B cell (primary cell): ENCODE measurements around the gene DDX54. TPM values are rescaled to one million over a fixed set of nuclear protein-coding genes. Genes with fewer than 3 reads are reported as not detected.

Experiments
- ATAC-seq: fragments of 200-7000 bp; cut with Tn5 transposase; one replicate; pipeline ENCODE4 v1.10.0; 2021; ENCODE audit warnings: low read depth, mild to moderate bottlenecking, moderate number of reproducible peaks, moderate library complexity
- CTCF ChIA-PET: fragments of 350-600 bp; sonication (Branson Sonifier 250); formaldehyde crosslinking; loops from one replicate; lab custom pipeline; 2021; ENCODE audit warnings: antibody characterized with exemption, inconsistent platforms; lab: Charles Lee
- POLR2A ChIA-PET: fragments of 350-600 bp; sonication (Branson Sonifier 250); formaldehyde crosslinking; loops from one replicate; lab custom pipeline; 2021; ENCODE audit warnings: antibody characterized with exemption; lab: Charles Lee
- DNase-seq: peaks from one replicate; pipeline ENCODE4 v3.0.0; 2013
- H2AFZ ChIP-seq: 2 replicates; pipeline ENCODE4 v1.6.1; 2012; ENCODE audit warnings: mild to moderate bottlenecking, low read depth, low read length; ENCODE audit not compliant: insufficient read depth, poor library complexity, severe bottlenecking
- H3K27ac ChIP-seq, 2 donors: 1 replicate in 1 of 2; 2 replicates in 1 of 2; pipeline ENCODE4 v1.5.1; 2012 to 2013; ENCODE audit warnings: low read length in 2 of 2, mild to moderate bottlenecking in 2 of 2, moderate library complexity in 1 of 2
- H3K27me3 ChIP-seq, 4 experiments: fragments of 200-600 bp in 1 of 4; sonication (generic) in 1 of 4; replicated peaks in 1 of 4; 1 replicate in 2 of 4; 2 replicates in 2 of 4; pipeline versions ENCODE4 v1.6.1 to v1.7.0; 2013 to 2016; ENCODE audit warnings: low read length in 3 of 4, mild to moderate bottlenecking in 2 of 4, mixed read lengths in 1 of 4, moderate library complexity in 1 of 4; ENCODE audit not compliant: insufficient read depth in 4 of 4, control insufficient read depth in 3 of 4; ENCODE audit errors: control extremely low read depth in 1 of 4
- H3K36me3 ChIP-seq, 2 experiments: replicated peaks in 1 of 2; 1 replicate in 1 of 2; 2 replicates in 1 of 2; pipeline versions ENCODE4 v1.6.1 to v1.7.1; 2013; ENCODE audit warnings: low read length in 1 of 2; ENCODE audit not compliant: insufficient read depth in 2 of 2, control insufficient read depth in 1 of 2; ENCODE audit errors: control extremely low read depth in 1 of 2, extremely low read depth in 1 of 2
- H3K4me1 ChIP-seq, 2 donors: fragments of 200-600 bp in 1 of 2; sonication (generic) in 1 of 2; 1 replicate in 1 of 2; 2 replicates in 1 of 2; pipeline versions ENCODE4 v1.5.1 to v1.6.1; 2013 to 2017; ENCODE audit warnings: low read length in 2 of 2; ENCODE audit not compliant: control insufficient read depth in 2 of 2, insufficient read depth in 2 of 2
- H3K4me2 ChIP-seq: replicated peaks from 2 replicates; pipeline ENCODE3; 2012; ENCODE audit warnings: mild to moderate bottlenecking, low read depth, low read length; ENCODE audit not compliant: poor library complexity, severe bottlenecking
- H3K4me3 ChIP-seq, 5 experiments: fragments of 200-600 bp in 1 of 5; sonication (generic) in 1 of 5; 1 replicate in 3 of 5; 2 replicates in 2 of 5; pipeline versions ENCODE4 v1.5.1 to v1.7.0; 2011 to 2016; ENCODE audit warnings: low read length in 4 of 5, mild to moderate bottlenecking in 4 of 5, low read depth in 2 of 5, control low read depth in 1 of 5, moderate library complexity in 1 of 5; ENCODE audit not compliant: insufficient read depth in 1 of 5; ENCODE audit errors: control extremely low read depth in 1 of 5, extremely low read depth in 1 of 5
- H3K79me2 ChIP-seq: fragments of 200-600 bp; sonication (generic); one replicate; pipeline ENCODE4 v1.6.0; 2016; ENCODE audit warnings: low read length; ENCODE audit not compliant: control insufficient read depth, insufficient read depth
- H3K9ac ChIP-seq: fragments of 200-600 bp; sonication (generic); 2 replicates; pipeline ENCODE4 v1.6.1; 2017; ENCODE audit warnings: mild to moderate bottlenecking, low read length, moderate library complexity
- H3K9me3 ChIP-seq, 3 donors: one replicate each; pipeline versions ENCODE4 v1.6.1 to v1.7.1; 2013; ENCODE audit warnings: low read length in 2 of 3; ENCODE audit not compliant: control insufficient read depth in 2 of 3, insufficient read depth in 1 of 3; ENCODE audit errors: control extremely low read depth in 1 of 3
- H4K20me1 ChIP-seq: 2 replicates; pipeline ENCODE4 v1.6.0; 2012; ENCODE audit warnings: mild to moderate bottlenecking, low read length; ENCODE audit not compliant: insufficient read depth, control insufficient read depth, poor library complexity, severe bottlenecking
- H3K27ac Mint-ChIP-seq: one replicate; pipeline ENCODE4 v1.8.0; 2021; ENCODE audit warnings: mixed read lengths
- H3K27me3 Mint-ChIP-seq: one replicate; pipeline ENCODE4 v1.8.0; 2021; ENCODE audit warnings: mixed read lengths
- H3K4me1 Mint-ChIP-seq: one replicate; pipeline ENCODE4 v1.8.0; 2021; ENCODE audit warnings: mixed read lengths
- H3K4me3 Mint-ChIP-seq: one replicate; pipeline ENCODE4 v1.8.0; 2021; ENCODE audit warnings: mixed read lengths
- H3K9me3 Mint-ChIP-seq: one replicate; pipeline ENCODE4 v1.8.0; 2022; ENCODE audit warnings: mixed read lengths; ENCODE audit not compliant: insufficient read depth
- CTCF ChIP-seq: fragments of 200-600 bp; IDR thresholded peaks from one replicate; pipeline ENCODE4 v1.8.0; 2022; ENCODE audit warnings: antibody characterized with exemption, mild to moderate bottlenecking
- EZH2 ChIP-seq: IDR thresholded peaks from 2 replicates; pipeline ENCODE4 v1.6.1; 2012; ENCODE audit warnings: borderline replicate concordance, low read depth, mild to moderate bottlenecking, moderate library complexity, low read length; ENCODE audit not compliant: insufficient read depth, poor library complexity, severe bottlenecking
- WGBS: methylation state at CpG from one replicate; pipeline ENCODE4 v1.1.5; 2013; ENCODE audit warnings: missing lambda C conversion rate; ENCODE audit not compliant: insufficient coverage; 5-methylcytosine and 5-hydroxymethylcytosine counted together
- intact Hi-C: fragments of 100-400 bp; cut with micrococcal nuclease; formaldehyde crosslinking; loops from one replicate; pipeline ENCODE4 v1.10.0; 2022
- polyA plus RNA-seq: library from polyadenylated mRNA; depleted of rRNA; stranded (reverse); fragments of >200 nt; gene quantifications from 2 replicates; pipeline ENCODE4 v1.2.3, GENCODE V29; 2012
- total RNA-seq, 2 donors: library from RNA; stranded (reverse); fragments of 120-200 nt in 1 of 2; gene quantifications; 1 replicate in 1 of 2; 2 replicates in 1 of 2; pipeline versions ENCODE4 v1.2.3 to v1.2.4, GENCODE V29; 2013 to 2022

Gene DDX54
- total and polyA plus RNA-seq, 2 donors (not counting 1 experiment from before 2014, with no cell fraction given), result 55.4 to 101 TPM

- no peak overlapping the region for H3K27ac ChIP-seq
- Mint-ChIP-seq H3K27me3 (peaks cover 7% of the 10 kb centered on the region), H3K4me1 (no peaks in the 10 kb centered on the region), H3K9me3 (no peaks in the 10 kb centered on the region), H3K27ac (no peak overlapping the region), H3K4me3 (no peak overlapping the region)
- H3K79me2 ChIP-seq, result no peaks in the 10 kb centered on the region
- CTCF ChIA-PET, result interaction anchor here (1.9 kb wide), 1 partner anchor 14 kb away, joined by 5 read pairs; no protein-coding TSS in a partner anchor
- POLR2A ChIA-PET, result no interaction called here
- 85% methylated on average over 36 of the region's 39 CpGs for WGBS
- intact Hi-C loops, result no loop called here
- TF ChIP-seq EZH2 (no peak), CTCF (no peak)
- H3K4me3 ChIP-seq, result no peak overlapping the region
- H4K20me1 ChIP-seq, result no peaks in the 10 kb centered on the region
- H3K9ac ChIP-seq, result no peak overlapping the region
- no peak for ATAC-seq
- no peaks in the 10 kb centered on the region for H3K36me3 ChIP-seq
- H3K4me1 ChIP-seq, result no peaks in the 10 kb centered on the region
- no peaks in the 10 kb centered on the region for H3K27me3 ChIP-seq
- no peaks in the 10 kb centered on the region for H3K9me3 ChIP-seq
- DNase-seq, result no peak
- H3K4me2 ChIP-seq, result no peak overlapping the region
- H2AFZ ChIP-seq, result no peak overlapping the region
Observed at GRCh38 chr12:113112043-113112899, 73.0 kb downstream of the DDX54 start.

DNA sequence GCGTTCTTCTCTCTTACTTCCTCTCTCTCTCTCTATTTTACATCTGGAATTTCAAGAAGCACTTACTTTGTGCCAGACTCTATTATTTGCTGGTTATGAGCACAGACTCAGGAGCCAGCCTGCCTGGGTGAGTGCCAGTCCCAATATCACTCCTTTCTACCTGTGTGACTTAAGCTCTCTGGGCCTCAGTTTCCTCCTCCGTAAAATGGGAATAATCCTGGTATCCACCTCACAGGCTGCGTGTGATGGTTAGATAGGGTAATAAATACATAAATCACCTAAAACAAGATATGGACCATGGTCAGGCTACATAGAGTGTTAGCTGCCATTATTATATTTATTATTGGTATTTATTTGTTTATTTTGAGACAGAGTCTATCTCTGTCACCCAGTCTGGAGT lies 74.0 kb downstream of the DDX54 start:
- Histone ChIP-seq H3K79me2 (no peaks in the 10 kb centered on the region), H3K9me3 (no peaks in the 10 kb centered on the region), H3K4me2 (no peak overlapping the region), H3K27me3 (no peaks in the 10 kb centered on the region), H3K9ac (no peak overlapping the region), H3K4me3 (no peak overlapping the region), H2AFZ (no peak overlapping the region), H4K20me1 (no peaks in the 10 kb centered on the region), H3K27ac (no peak overlapping the region), H3K36me3 (no peaks in the 10 kb centered on the region), H3K4me1 (no peaks in the 10 kb centered on the region)
- Mint-ChIP-seq H3K27me3 (peaks cover 3% of the 10 kb centered on the region), H3K27ac (no peak overlapping the region), H3K4me1 (no peaks in the 10 kb centered on the region), H3K4me3 (no peak overlapping the region), H3K9me3 (no peaks in the 10 kb centered on the region)
- no peak for DNase-seq
- no CpG with 5 or more reads among the region's 3 CpGs for WGBS
- ATAC-seq, result no peak
- intact Hi-C loops, result no loop called here
- TF ChIP-seq EZH2 (no peak), CTCF (no peak)
- POLR2A ChIA-PET, result no interaction called here
- CTCF ChIA-PET, result interaction anchor here (0.6 to 1.5 kb wide), 2 partner anchors 63 to 134 kb away, joined by 3 to 10 read pairs; no protein-coding TSS in a partner anchor
